ENCODE results near the gene AMFR.

AMFR gene

DNA sequence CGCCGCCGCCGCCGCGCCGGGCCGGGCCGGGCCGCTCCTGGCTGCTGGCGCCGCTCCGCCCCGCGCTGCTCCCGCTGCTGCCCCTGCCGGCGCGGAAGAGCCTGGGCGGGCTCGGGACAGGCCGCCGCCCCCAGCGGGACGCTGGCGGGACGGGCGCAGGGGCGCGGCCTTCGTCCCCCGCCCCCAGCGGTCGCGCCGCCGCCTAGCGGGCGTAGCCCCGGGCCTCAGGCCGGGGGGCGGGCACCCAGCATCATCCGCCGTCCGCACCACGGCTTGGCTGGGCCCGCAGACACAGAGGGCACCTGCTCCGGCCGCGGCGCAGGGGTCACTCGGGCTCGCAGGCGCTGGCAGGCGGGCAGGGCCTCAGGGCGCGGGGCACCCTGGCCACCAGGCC is at the start of gene AMFR:
TSS of gene AMFR (minus strand) at position 107 of the 394 bp plus-strand sequence. CDS start 218 bp downstream, outside the sequence.
- peak; percentile 53 to 55 for DNase-seq (ENCODE audit: low read depth in 2 of 2)

DNA sequence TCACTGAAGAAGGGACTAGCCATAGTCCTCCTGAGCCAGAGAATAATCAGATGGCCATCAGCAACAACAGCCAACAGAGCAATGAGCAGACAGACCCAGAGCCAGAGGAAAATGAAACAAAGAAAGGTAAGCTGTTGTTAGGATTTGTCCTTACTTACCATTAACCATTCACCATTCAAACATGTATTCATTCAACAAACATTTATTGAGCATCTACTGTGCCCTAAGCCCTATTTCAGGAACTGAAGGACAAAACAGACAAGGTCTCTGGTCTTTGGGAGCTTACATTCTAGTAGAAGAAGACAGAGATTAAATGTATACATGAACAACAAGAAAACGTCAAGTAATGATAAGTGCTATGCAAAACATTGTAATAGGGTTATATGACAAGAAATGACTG is 45.3 kb upstream of the AMFR start:
- DNase-seq (ENCODE audit: low read depth in 2 of 2), result no peak

DNA sequence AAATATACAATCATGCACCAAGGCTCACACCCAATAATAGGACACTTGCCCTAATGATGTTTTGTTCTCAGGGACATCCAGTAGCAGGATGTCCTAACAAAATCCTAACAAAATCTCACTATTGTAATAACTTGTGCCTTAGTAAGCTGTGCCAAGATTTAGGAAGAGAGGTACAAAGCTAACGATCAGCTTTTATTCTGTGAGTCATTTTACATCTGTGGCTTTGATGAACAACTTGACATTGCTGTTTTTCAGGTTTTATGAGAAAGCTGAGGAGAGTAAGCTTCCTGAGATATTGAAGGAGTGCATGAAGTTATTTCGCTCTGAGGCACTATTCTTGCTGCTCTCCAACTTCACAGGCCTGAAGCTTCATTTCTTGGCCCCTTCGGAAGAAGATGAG is 44.9 kb upstream of the AMFR start:
- no peak for DNase-seq (ENCODE audit: low read depth in 2 of 2)

DNA sequence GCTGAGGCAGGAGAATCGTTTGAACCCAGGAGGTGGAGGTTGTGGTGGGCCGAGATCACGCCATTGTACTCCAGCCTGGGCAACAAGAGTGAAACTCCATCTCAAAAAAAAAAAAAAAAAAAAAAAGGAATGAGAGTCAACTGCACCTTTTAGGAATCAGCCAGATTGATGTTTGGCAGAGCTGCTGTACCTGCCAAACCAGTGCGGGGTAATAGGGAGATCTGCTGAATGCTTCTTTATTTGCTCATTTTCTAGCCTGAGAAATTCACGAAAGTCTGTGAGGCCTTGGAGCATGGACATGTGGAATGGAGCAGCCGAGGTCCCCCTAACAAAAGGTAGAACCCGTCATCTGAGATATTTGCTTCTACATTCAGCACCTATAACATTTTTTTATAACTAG is 44.4 kb upstream of the AMFR start:
- no peak for DNase-seq (ENCODE audit: low read depth in 2 of 2)

DNA sequence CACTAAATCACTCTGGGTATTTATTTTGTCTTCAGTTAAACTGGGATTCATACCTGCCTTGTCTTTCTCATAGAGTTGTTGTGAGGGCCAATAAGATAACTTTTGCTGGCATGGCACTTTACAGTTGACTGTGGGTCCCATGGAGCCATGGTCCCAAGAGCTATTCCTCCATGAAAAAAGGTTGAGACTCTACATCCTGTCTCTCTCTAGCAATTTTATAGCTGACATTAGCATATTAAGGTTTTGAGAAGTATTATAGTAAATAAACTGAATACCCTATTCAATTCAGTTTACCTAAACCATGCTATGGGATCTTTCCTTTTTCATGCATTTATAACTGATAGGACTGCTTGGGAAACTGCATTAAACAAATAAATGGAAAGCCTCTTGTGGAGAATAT is 43.5 kb upstream of the AMFR start:
- no peak for DNase-seq (ENCODE audit: low read depth in 2 of 2)

DNA sequence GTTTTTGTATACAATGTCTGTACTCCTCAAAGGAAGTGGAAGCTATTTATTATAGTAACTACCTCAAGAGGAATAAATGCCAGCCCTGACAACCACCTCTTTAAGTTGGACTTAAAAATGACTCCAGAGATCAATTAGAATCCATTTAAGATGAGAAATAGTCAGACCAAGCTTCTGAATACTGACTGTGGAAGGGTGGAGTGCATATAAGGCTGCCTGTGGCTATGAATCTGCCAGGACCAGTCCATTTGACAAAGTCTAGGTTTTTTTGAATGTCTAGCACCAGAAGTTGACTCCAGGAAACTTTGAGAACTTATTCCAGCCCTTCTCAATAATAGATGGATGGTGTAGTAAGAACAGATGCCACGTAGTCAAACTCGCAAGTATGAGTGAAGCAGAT is 41.0 kb upstream of the AMFR start:
- DNase-seq (ENCODE audit: low read depth in 2 of 2), result no peak

DNA sequence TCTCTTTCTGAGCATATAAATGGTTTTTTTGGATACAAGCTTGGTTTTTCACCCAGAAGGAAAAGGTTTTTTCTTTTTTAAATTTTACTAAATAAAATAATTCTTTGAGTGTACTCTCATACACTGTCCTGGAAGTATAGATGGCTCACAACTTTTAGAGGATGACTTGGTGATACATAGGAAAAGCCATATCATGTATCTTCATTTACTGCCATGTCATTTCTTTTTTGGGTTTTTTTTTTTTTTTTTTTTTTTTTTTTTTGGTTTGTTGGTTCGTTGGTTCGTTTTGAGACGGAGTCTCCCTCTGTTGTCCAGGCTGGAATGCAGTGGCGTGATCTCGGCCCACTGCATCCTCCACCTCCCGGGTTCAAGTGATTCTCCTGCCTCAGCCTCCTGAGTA is 37.8 kb upstream of the AMFR start:
- no peak for DNase-seq (ENCODE audit: low read depth in 2 of 2)

DNA sequence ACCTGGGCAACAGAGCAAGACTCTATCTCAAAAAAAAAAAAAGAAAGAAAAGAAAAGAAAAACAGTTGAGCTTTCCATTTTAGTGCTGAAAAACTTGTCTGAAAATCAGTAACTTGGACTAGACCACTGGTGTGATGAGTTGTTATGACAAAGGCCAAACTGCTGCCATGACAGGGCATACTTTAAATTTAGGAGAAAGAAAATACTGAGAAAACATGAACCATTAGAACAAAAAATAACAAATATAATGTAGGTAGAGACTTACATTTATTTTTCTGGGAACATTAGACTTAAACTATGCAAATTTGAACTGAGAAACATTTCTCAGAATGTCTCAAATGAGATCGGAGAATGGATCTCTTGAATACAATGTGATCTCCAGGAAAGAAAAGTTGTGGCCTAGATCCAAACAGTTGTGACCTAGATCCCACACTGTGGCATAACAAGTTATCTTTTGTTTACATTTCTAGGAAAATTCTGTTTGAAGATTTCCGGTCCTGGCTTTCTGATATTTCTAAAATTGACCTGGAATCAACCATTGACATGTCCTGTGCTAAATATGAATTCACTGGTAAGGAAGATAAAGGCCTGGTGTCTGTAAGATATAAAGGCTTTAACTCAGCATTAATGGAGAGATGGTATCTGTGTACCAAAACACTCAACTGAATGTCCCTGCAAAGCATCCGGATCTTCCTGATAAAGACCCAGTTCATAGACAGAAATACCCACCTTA is 36.9 kb upstream of the AMFR start:
- DNase-seq (ENCODE audit: low read depth in 2 of 2), result no peak

DNA sequence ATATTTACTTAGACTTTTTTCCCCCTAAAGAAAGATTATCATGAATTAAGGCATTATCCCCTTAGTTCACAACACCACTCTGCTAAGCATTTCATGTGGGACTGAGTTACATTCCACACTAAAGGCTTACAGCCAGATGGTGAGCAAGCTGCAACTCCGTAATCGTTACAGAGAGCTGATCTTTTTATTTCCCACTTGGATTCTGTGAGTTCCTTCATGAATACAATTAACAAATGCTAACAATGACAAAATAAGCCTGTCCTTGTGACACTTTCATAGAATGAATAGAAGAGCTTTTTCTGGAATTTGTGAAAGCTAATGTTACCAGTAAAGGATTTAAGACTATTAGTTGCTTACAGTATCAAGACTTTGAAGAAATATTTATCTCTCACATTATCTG is 34.8 kb upstream of the AMFR start:
- DNase-seq (ENCODE audit: low read depth in 2 of 2), result no peak

DNA sequence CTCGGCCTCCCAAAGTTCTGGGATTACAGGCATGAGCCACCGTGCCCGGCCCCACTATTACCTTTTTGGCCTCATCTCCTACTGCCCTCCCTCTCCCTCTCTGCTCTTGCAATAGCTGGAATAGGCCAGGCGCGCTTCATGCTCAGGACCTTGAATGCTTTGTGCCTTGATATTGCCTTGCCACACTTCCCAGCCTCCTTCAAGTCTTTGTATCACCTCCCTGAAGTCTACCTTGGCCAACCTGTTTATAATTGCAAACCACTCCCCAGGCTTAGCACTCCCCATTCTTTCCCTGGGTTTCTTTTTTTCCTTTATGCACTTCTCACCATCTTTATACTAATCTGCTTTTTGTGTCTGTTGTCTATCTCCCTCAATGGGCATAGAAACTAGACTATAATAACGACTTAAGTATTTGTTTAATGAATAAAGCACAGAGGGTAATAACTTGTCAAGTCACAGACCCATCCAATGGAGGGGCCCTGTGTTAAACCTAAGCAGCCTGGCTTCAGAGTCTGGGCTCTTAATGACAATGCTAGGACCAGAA is 32.7 kb upstream of the AMFR start:
- DNase-seq (ENCODE audit: low read depth in 2 of 2), result no peak

DNA sequence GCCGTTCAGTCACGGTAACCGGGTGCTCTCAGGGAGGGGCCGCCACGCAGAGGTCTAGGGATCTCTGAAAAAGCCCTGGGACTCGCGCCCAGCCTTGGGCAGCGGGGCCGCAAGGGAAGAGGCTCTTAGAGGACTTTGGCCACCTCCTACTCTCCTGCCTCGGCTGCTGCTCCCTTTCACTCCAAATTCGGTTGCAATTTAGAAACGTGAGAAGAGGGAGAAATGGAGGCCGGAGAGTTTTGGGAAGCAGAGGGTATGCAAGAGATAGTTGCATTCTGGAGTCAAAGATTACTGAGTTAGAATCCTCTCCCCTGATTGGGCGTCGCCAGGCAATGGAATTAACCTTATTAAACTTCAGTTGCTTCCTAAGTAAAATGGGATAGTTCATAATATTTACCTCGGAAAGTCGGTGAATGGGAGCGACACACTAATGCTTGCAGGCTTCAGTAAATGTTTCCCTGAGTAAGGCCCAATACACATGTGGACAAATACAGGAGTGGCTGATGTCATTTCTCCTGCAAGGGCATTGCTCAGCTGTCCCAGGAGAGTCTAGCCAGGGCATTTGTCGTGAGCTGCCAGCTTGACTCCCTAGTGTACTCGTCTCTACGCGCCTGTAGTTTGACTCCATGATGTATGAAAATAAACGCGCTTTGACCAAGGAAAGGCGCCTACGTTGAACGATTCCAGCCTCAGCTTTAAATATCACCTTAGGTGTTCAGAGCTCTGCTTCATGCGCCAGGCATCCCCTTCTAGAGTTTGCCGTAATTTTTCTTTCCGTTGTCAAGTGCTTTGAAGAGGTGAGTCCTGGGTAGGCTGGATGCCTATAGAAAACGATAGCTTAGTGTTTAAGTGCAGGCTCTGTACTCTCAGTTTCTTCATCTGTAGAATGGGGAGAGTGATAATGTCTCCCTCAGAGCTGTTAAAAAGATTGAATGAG is 26.7 kb upstream of the AMFR start:
- no peak for DNase-seq (ENCODE audit: low read depth in 2 of 2)

DNA sequence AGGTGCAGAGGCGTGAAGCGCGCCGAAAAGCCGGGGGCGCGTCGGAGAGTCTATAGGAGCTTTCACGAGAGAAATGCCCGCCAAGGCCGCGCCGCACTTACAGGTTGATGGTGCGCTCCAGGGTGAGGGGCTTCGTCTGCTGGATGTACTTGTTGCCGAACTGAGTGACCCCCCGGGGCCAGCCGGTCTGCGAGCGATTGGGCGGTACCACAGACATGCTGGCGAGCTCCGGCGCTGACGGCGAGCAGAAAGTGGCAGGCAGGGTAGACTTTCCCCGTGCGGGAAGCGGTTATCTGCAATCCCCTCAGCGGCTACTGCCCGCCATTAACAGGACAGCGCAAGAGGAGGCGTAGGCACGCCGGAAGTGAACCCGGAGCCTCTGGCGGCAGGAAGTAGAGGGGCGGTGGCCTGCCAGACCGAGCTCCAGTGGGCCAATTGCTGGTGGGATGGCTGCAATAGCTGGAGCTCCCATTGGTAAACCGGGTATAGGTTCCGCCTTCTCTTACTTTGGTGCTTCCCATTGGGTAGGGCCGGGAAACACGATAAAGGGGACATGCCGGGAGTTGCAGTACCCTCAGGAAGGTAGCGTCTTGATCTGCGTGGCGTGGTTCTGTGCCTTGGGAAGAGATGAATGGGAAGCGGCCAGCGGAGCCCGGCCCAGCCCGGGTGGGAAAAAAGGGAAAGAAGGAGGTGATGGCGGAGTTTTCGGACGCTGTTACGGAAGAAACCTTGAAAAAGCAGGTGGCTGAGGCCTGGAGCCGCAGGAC is 25.8 kb upstream of the AMFR start, which contains the start of the genes NUDT21 and OGFOD1:
TSS of gene NUDT21 (minus strand) at position 347 of the 767 bp plus-strand sequence. CDS start at position 217, 130 bp downstream.
TSS of gene OGFOD1 (plus strand) at position 569 of the 767 bp plus-strand sequence. CDS start at position 628, 59 bp downstream.
- peak; percentile 95 for DNase-seq (ENCODE audit: low read depth in 2 of 2)

DNA sequence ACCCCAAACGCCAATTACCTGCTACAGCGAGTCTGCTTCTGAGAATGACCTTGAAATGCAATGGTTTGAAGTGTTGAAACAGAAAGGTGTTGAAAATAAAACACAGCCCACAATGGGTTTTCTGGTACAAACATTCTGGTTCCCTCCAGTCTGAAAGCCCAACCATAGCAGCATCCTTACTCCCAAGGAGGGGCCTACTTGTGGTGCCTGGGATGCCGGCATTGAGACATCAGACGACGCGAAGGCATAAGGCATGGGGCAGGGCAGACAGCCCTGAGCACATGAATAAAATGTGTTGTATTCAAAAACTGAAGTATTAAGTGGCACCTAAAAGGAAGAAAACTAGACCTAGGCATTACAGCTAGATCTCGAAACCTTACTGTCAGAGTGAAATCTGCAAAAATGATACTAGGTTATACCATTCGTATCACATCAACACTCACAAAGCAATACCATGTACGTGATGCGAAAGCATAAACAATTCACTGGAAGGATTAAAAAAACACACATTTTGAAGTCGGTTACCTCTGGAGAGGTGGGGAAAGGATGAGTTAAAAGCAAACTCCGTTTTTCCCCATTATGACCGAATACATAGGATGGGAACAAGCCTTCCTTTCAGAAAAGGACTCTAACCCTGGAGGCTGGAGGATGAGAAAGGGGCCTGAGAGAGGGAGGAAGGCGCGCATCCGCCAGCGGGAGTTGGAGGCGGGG is 25.1 kb upstream of the AMFR start:
- DNase-seq (ENCODE audit: low read depth in 2 of 2), result no peak

DNA sequence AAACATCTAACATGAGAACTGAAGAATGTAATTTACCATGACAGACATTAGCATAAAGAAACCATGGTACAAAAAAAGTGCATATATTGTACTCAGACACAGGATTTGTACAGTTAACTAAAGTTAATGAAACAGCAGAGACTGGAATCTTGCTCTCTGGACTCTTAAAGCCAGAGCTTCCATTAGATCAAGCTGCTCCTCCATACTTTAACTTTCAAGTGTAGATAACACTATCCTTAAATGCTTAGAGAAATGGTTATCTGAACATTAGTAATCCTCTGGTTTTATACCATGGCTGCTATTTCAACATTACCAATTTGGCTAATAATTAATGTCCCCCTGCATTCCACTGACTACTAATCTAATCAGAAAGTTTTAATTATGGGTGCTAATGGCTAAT is 22.7 kb upstream of the AMFR start:
- no peak for DNase-seq (ENCODE audit: low read depth in 2 of 2)

DNA sequence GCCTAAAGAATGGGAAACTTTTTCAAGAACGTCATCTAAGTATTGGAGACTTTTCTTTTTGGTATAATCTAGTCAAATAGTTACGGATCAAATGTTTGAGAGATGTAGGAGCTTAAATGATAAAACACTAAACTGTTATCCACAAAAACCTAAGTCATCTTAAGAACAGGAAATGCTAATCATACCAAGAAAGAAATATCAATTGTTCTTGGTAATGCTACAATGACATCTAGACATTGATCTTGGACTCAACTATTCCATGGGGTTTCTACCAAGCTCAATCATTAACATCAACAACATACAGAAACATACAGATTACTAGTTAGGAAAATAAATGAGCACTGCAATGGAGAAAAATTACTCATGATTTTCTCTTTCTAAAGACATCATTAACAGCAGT is 21.9 kb upstream of the AMFR start:
- DNase-seq (ENCODE audit: low read depth in 2 of 2), result no peak

DNA sequence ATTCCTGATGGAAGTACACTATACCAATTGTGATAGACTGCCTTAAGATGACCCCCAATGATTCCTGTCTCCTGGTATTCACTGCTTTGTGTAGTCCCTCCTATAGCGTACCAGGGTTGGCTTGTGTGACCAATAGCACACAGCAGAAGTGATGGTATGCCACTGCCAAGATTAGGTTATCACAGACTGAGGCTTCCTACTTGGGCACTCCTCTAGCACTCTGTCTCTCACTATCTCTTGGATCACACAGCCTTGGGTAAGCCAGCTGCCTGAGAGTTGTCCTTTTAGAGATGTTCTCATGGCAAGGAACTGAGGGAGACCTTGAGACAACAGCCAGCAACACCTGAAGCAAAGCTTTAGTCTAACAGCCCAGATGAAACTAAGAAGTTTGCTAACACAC is 12.7 kb upstream of the AMFR start:
- DNase-seq (ENCODE audit: low read depth in 2 of 2), result no peak

DNA sequence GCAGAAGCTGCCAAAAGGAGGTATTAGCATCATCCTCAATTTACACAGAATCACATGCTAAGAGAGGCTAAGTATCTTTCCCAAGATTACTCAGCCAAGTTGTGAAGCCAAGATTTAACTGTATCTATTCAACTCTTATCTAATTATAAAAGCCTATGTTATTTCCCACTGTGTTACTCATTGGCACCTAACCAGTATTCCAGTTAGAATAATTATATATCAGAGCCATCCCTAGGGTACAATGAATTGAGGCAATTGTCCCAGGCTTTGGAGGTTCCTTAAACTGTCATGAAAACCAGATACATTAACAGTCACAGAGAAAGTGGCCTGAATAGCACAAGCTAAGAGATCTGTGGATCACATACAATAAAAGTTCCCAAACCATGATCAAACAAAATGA is 10.9 kb upstream of the AMFR start:
- no peak for DNase-seq (ENCODE audit: low read depth in 2 of 2)

DNA sequence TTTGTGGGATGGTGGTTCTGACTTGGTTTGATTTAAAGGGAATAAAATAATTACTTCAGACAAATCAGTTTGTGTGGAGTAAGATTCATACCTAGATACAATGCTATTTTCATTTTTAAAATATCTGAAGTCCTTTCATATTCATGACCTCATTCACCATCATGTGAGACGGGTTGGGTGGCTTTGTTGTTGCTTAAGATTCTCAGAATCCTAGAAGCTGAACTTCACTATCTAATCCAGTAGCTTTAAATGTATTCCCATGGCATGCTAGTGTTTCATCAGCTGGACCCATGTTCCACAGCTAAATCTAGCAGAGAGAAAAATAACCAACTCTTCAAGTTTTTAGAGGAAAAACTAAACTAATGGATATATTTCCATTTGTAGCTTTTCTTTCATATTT is 2.7 kb upstream of the AMFR start:
- no peak for DNase-seq (ENCODE audit: low read depth in 2 of 2)

DNA sequence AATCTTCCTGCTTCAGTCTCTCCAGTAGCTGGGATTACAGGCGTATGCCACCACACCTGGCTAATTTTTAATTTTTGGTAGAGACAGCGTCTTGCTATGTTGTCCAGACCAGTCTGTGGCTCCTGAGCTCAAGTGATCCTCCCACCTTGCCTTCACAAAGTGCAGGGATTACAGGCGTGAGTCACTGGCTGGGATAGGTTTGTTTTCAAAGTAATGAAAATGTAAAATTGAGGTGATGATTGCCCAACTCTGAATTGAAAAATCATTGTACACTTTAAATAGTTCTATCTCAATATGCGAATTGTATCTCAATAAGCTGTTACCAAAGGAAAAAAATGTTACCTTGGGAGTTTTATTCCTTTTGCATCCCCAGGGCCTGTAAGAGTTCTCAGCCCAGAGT is 1.2 kb upstream of the AMFR start:
- no peak for DNase-seq (ENCODE audit: low read depth in 2 of 2)

DNA sequence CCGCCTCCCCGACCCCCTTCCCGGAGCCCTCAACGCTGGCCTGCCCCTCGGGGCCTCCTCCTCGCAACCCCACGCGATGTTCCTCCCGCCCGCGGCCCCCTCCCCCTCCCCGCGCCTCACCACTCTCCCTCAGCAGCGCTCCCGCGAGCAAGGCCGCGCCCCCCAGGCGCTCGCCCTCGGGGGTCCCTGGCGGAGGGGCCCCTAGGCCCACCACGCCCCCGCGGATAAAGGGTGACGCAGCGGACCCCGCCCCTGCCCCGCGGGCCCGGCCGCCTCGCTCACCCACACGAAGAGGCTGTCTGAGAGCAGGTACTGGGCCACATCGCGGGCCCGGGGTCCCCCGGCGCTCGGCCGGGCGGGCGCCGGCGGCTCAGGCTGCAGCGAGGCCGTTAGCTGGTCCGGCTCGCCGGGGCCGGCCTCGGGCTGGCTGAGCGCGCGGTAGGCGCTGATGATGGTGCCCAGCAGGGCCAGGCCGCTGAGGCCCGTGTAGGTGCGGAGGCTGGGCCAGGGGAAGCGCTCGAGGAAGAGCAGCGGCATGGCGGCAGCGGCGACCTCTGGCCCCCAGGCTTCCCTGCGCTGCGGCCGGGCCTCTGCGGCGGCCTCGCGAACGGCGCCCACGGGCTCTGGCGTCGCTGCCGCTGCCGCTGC is 430 bp downstream of the AMFR start:
- no peak for DNase-seq (ENCODE audit: low read depth in 2 of 2)

DNA sequence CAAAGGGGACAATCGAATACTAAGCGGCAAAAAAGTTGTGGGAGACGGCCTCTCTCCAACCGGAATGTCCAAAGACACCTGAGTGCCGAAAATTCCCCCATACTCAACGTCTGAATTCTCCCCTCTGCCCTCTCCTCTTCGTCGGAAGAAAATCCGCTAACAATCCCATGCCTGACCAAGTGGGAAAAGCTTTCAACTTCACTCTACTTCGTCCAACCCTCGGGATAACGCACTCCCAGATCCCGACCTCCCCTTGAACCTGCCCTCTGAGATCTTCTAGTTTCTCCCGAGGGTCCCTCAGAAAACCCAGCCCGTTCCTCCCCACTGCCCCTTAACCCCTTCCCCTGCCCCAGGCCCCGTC is 961 bp downstream of the AMFR start:
- no peak for DNase-seq (ENCODE audit: low read depth in 2 of 2)

Measured in fibroblast of skin of left quadriceps (primary cell).